Activated T-helper 17 cell treated with anti-CD3 and anti-CD28 coated beads, Interleukin-2, amount 50 U/mL, for 72 hours (primary cell): ENCODE results near the gene GRIN1. TPM values are rescaled to one million over a fixed set of nuclear protein-coding genes. Genes with fewer than 3 reads are reported as not detected.

Experiments used
- ATAC-seq: fragments of 150-1000 bp; cut with Tn5 transposase; replicated peaks from 2 replicates; pipeline ENCODE4 v1.10.0; 2021; ENCODE audit warnings: mild to moderate bottlenecking, moderate library complexity
- H3K27ac Mint-ChIP-seq: one replicate; pipeline ENCODE4 v1.8.0; 2022; ENCODE audit warnings: mixed read lengths
- H3K27me3 Mint-ChIP-seq: one replicate; pipeline ENCODE4 v1.8.0; 2022; ENCODE audit warnings: mixed read lengths
- H3K36me3 Mint-ChIP-seq: one replicate; pipeline ENCODE4 v1.8.0; 2022; ENCODE audit warnings: low read depth, mild to moderate bottlenecking, mixed read lengths
- H3K4me1 Mint-ChIP-seq: one replicate; pipeline ENCODE4 v1.8.0; 2022; ENCODE audit warnings: mixed read lengths
- H3K4me3 Mint-ChIP-seq: one replicate; pipeline ENCODE4 v1.8.0; 2022; ENCODE audit warnings: mild to moderate bottlenecking, mixed read lengths
- H3K9me3 Mint-ChIP-seq: one replicate; pipeline ENCODE4 v1.8.0; 2022; ENCODE audit warnings: mixed read lengths
- total RNA-seq, 2 donors: library from RNA; stranded (reverse); gene quantifications; one replicate each; pipeline ENCODE4 v1.2.3, GENCODE V29; 2022

Gene GRIN1
- total RNA-seq, 2 donors from 2014 or later, result 0.06 to 1.2 TPM

DNA sequence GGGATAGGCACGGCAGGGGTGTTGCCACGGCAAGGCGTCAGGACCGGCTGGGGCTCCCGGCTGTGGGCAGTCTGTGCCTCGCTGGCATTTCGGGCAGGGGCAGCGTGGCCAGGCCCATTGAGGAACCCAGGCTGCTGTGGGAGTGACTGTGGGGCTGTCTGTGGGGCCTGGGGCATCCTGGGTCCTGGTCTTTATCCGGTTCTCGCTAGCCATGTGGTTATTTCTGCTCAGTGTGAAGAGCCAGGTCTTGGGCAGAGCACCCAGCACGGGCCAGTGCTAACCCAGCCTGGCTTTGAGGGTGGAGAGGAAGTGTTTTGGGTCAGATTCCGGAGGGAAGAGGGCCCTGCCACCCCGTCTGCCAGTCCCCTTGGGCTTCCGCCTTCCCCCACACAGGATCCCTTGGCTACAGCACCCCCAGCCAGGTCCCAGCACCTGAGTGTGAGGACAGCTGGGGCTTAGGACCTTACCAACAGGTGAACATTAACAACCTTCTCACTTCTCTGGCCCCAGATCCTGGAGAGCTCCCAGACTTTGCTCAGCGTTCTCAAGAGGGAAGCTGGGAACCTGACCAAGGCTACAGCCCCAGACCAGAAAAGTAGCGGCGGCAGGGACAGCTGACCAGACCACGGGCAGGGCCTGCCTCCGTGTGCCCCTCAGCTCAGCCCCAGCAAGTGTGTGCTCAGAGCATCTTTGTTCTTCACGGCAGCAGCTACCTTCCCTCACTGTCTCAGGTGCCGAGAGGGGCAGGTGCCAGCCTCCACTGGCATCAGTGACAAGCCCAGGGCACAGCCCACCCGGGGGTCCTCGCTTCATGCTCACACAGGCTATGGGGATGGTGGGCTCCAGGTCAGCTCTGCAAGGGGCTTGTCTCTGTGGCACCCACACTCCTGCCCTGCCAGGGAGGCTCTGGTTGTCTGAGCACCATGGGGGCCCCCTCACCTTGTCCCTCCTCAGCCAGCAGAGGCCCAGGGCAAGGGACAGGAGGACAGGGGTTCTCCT, 50.6 kb downstream of the GRIN1 start:
- no peaks in the 10 kb centered on the region for H3K27me3 Mint-ChIP-seq
- H3K9me3 Mint-ChIP-seq, result no peaks in the 10 kb centered on the region
- H3K4me3 Mint-ChIP-seq, result peak overlapping the region; percentile 89
- peak overlapping the region; percentile 93 for H3K27ac Mint-ChIP-seq
- H3K36me3 Mint-ChIP-seq, result peaks cover 8% of the 10 kb centered on the region
- no peak for ATAC-seq
- peaks cover 4% of the 10 kb centered on the region for H3K4me1 Mint-ChIP-seq

- H3K9me3 Mint-ChIP-seq, result no peaks in the 10 kb centered on the region
- no peak for ATAC-seq
- H3K36me3 Mint-ChIP-seq, result peaks cover 8% of the 10 kb centered on the region
- H3K4me1 Mint-ChIP-seq, result peaks cover 4% of the 10 kb centered on the region
- no peaks in the 10 kb centered on the region for H3K27me3 Mint-ChIP-seq
- H3K27ac Mint-ChIP-seq, result peak overlapping the region; percentile 93
- H3K4me3 Mint-ChIP-seq, result peak overlapping the region; percentile 89
Observed at GRCh38 chr9:137190315-137190856, 51.4 kb downstream of the GRIN1 start.

DNA sequence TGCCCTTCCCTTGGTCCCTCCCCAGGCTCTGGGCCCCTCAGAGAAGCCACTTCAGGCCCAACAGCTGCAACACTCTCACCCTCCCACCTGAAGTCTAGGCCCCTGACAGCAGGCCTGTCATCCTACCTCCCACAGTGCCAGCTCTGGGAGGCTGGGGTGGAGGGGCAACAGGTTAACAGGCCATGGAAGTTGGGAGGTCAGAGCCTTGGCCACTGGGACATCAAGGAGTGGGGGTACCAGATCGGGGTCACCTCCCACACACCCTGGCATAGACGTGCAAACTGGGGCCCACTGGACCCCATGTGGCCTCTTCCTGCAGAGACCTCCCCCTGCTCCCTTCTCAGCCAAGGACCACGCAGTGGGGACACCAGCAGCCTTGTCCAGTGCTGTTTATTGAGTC, 52.3 kb downstream of the GRIN1 start:
- Mint-ChIP-seq H3K27me3 (no peaks in the 10 kb centered on the region), H3K9me3 (no peaks in the 10 kb centered on the region), H3K27ac (peak overlapping the region; percentile 80), H3K36me3 (peaks cover 8% of the 10 kb centered on the region), H3K4me3 (peak overlapping the region; percentile 89), H3K4me1 (peaks cover 4% of the 10 kb centered on the region)
- ATAC-seq, result no peak

DNA sequence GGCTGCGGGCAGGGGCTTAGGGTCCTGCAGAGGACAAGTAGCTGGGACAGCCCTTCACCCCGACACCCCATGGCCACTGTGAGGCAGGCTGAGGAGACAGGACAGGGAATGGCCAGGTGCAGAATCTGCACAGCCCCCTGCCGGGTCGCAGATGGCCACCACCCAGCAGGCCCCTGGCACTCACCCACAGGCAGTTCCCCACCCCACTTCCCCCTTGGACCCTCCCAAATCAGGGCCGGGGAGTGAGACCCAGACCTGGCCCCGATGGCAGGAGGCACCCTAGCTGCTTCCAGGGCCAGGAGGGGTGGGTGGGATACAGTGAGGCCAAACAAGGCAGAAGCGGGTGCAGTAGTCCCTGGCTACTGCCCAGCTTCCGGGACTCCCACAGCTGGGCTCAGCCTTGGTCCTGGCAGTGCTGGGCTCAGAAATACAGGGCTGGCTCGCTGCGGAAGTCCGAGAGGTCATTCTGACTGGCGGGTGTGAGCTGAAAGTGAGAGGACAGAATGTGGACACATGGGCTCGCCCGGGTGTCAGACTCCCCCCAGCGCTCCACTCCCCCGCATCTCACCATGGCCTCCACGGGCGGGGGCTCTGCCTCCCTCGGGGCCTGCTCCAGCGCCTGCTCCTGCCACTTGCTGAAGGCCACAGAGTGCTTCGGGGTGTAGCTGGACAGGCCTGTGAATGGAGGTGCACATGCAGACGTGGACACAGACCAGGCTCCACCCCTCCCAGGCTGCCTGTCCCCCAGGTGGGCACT, 52.9 kb downstream of the GRIN1 start:
- no peaks in the 10 kb centered on the region for H3K9me3 Mint-ChIP-seq
- peaks cover 4% of the 10 kb centered on the region for H3K4me1 Mint-ChIP-seq
- no peak overlapping the region for H3K27ac Mint-ChIP-seq
- peaks cover 8% of the 10 kb centered on the region for H3K36me3 Mint-ChIP-seq
- H3K27me3 Mint-ChIP-seq, result no peaks in the 10 kb centered on the region
- H3K4me3 Mint-ChIP-seq, result no peak overlapping the region
- no peak for ATAC-seq

DNA sequence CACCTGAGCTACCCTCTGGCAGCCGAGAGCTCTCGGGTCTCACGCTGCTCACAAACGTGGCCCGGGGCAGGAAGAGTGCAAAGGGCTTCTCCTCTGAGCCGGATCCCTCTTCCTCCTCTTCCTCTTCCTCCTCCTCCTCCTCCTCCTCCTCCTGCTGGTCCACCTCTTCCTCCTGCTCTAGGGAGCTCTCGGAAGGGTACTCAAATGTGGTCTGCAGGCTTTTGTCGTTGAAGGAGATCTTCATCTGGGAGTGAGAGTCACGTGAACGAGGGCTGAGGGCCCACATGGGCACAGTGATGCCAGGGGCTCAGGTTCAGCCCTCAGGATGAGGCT, 53.5 kb downstream of the GRIN1 start:
- Mint-ChIP-seq H3K9me3 (no peaks in the 10 kb centered on the region), H3K36me3 (peaks cover 8% of the 10 kb centered on the region), H3K4me3 (no peak overlapping the region), H3K4me1 (peaks cover 3% of the 10 kb centered on the region), H3K27ac (no peak overlapping the region), H3K27me3 (no peaks in the 10 kb centered on the region)
- no peak for ATAC-seq

- Mint-ChIP-seq H3K27ac (no peak overlapping the region), H3K36me3 (peaks cover 8% of the 10 kb centered on the region), H3K27me3 (no peaks in the 10 kb centered on the region), H3K4me3 (no peak overlapping the region), H3K4me1 (no peaks in the 10 kb centered on the region), H3K9me3 (no peaks in the 10 kb centered on the region)
- ATAC-seq, result no peak
Observed at GRCh38 chr9:137192859-137193258, 53.9 kb downstream of the GRIN1 start.

DNA sequence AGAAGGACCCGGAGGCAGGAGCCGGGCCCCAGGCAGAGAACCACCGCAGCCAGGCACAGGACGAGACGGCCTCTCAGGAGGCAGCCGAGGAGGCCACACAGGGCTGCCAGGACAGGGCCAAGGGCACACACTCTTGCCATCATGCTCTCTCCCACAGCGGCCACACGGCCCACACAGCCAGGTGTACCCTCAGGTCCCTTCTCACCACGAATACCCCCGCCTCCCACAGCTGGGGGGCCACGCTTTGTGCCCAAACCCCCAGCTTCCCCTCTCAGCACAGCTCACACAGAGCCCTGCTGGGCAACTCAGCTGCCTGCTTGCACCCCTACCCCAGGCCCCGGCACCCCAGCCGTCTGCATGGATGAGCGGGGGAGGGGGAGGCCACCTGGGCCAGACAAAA, 54.8 kb downstream of the GRIN1 start:
- Mint-ChIP-seq H3K27ac (no peak overlapping the region), H3K4me1 (no peaks in the 10 kb centered on the region), H3K27me3 (no peaks in the 10 kb centered on the region), H3K36me3 (peaks cover 8% of the 10 kb centered on the region), H3K4me3 (no peak overlapping the region), H3K9me3 (no peaks in the 10 kb centered on the region)
- no peak for ATAC-seq

DNA sequence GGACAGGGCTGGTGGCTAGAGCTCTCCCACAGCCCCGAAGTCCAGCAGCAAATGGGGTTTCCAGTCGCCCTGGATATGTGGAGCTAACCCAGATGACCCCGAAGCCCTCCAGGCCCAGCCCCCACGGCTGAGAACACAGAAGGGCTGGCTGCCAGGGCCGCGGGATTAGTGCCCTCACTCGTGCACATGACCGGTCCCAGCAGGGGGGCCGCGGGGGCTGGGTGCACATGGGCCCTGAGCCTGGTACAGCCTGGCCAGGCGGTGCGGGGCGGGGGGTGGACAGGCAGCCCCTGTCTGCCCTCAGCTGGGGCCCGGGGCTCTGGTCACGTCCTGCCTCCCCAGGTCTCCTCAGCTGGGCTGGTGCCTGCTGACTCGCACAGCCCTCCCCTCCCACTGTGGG, 55.4 kb downstream of the GRIN1 start:
- Mint-ChIP-seq H3K9me3 (no peaks in the 10 kb centered on the region), H3K36me3 (peaks cover 8% of the 10 kb centered on the region), H3K27me3 (no peaks in the 10 kb centered on the region), H3K27ac (no peak overlapping the region), H3K4me3 (no peak overlapping the region), H3K4me1 (no peaks in the 10 kb centered on the region)
- no peak for ATAC-seq

DNA sequence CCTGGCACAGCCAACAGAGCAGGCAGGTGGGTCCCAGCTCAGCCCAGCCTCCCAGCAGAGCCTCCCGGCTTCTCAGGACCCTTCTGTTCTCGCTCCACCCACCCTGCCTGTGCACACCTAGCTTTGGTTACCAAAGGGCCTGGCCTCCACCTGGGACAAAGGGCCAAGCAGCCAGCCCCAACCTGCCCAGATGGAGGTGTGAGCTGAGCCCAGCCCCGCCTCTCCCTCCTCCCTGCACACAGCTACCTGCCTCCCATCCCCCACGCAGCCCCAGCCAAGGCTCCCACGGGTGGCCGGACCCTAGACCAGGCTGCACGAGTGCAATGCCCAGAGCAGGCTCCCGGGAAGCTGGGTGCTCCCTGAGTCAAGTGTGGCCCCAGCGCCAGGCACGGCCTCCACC, 56.0 kb downstream of the GRIN1 start:
- Mint-ChIP-seq H3K27me3 (no peaks in the 10 kb centered on the region), H3K4me3 (no peak overlapping the region), H3K9me3 (no peaks in the 10 kb centered on the region), H3K27ac (no peak overlapping the region), H3K36me3 (peaks cover 8% of the 10 kb centered on the region), H3K4me1 (no peaks in the 10 kb centered on the region)
- ATAC-seq, result no peak

DNA sequence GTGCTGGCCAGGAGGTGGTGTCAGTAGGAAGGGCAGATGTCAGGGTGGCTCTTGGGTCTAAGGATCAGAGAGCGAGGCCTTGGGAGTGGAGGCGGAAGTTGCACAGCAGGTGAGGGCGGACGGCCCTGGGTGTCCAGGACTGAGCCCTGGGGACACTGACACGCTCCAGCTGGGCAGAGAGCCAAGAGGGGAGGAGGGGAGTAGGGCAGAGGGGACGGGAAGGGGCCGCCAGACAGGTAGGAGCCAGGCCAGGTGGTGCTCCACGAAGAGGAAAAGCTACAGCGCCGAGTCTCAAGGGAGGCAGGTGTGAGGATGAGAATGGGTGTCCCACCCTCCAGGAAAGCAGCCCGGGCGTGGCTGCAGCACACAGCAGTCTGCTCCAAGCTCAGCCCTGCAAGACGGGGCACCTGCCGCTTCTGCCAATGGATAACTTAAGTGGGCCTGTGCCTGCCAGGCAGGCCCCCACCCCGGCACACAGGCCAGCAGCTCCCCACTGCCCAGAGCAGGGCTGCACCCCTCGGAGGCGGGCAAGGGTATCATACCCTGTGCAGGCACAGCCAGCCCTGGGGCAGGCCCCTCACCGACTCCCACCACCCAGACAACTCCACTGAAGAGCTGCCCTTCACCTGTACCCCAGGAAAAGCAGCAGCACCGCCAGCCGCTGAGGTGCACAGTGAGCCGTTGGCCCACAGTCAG, 56.7 kb downstream of the GRIN1 start:
- peaks cover 6% of the 10 kb centered on the region for H3K36me3 Mint-ChIP-seq
- H3K27me3 Mint-ChIP-seq, result no peaks in the 10 kb centered on the region
- H3K4me3 Mint-ChIP-seq, result no peak overlapping the region
- no peak for ATAC-seq
- H3K9me3 Mint-ChIP-seq, result no peaks in the 10 kb centered on the region
- H3K4me1 Mint-ChIP-seq, result no peaks in the 10 kb centered on the region
- no peak overlapping the region for H3K27ac Mint-ChIP-seq

- ATAC-seq, result no peak
- Mint-ChIP-seq H3K36me3 (no peaks in the 10 kb centered on the region), H3K27ac (no peak overlapping the region), H3K4me1 (no peaks in the 10 kb centered on the region), H3K27me3 (no peaks in the 10 kb centered on the region), H3K9me3 (no peaks in the 10 kb centered on the region), H3K4me3 (no peak overlapping the region)
Observed at GRCh38 chr9:137198051-137198901, 59.3 kb downstream of the GRIN1 start.

DNA sequence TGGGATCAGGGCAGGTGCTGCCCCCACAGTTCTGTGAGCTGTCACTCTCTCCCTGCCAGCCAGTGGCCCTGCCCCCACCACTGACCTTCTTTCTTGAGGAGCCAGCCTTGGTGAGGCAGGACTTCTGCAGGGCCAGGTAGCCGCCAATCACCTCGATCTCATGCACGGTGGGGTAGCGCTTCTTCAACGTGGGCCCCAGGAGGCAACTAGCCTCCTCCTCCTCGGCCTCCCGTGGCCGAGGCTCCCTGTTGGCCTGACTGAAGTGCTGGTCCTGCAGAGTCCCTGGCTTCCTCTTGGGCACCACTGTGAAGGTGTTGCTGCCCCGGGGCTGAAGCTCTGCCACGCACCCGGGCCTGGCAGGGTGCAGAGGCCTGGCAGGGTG, 59.9 kb downstream of the GRIN1 start:
- Mint-ChIP-seq H3K4me1 (no peaks in the 10 kb centered on the region), H3K27me3 (no peaks in the 10 kb centered on the region), H3K4me3 (peak overlapping the region; percentile 69), H3K27ac (no peak overlapping the region), H3K36me3 (no peaks in the 10 kb centered on the region), H3K9me3 (no peaks in the 10 kb centered on the region)
- no peak for ATAC-seq

DNA sequence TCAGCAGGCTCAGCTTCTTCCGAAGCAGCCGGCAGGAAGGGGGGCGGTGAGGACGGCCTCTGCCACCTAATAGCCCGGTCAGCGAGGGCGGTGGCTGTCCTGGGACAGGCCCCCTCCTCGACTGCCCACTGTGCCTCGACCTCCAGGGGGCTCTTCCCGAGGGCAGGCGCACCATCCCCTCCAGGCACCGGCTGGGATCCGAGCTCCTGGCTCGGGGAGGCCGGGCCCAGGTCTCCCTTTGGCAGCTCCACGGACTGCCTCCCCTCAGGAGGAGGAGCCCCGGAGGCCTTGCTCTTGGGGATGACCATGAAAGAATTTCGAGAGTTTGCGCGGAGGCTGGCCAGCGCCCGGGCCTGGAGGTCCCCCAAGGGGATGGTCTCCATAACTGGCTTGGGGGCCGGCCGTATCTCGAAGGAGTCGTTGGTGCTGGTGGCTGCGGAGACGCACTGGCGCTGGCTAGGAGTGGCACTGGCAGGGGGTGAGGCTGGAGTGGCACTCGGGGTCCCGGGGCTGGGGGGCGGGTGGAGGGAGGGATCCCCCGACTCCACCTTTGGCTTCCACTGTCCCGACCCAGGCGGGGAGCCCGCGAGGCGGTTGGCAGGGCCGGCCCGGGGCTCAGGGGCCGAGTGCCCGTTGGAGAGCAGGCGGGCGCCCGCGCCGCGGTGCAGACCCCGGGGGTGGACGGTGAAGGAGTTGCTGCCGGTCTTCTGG, 60.6 kb downstream of the GRIN1 start:
- no peaks in the 10 kb centered on the region for H3K4me1 Mint-ChIP-seq
- H3K4me3 Mint-ChIP-seq, result peak overlapping the region; percentile 69
- no peaks in the 10 kb centered on the region for H3K36me3 Mint-ChIP-seq
- no peaks in the 10 kb centered on the region for H3K27me3 Mint-ChIP-seq
- ATAC-seq, result no peak
- no peak overlapping the region for H3K27ac Mint-ChIP-seq
- H3K9me3 Mint-ChIP-seq, result no peaks in the 10 kb centered on the region
